Osteocyte (in vitro differentiated cells): ENCODE measurements around the gene ALDH3A1. TPM values are rescaled to one million over a fixed set of nuclear protein-coding genes. Genes with fewer than 3 reads are reported as not detected.

ENCODE experiments used
- DNase-seq: peaks from one replicate; pipeline ENCODE4 v3.0.0; 2021; ENCODE audit warnings: mixed read lengths; ENCODE audit not compliant: unreplicated experiment; ENCODE audit errors: extremely low spot score
- H3K27ac Mint-ChIP-seq: one replicate; pipeline ENCODE4 v1.8.0; 2021; ENCODE audit warnings: mild to moderate bottlenecking, mixed read lengths; ENCODE audit not compliant: unreplicated experiment
- H3K27me3 Mint-ChIP-seq: one replicate; pipeline ENCODE4 v1.8.0; 2021; ENCODE audit warnings: mixed read lengths; ENCODE audit not compliant: unreplicated experiment
- H3K36me3 Mint-ChIP-seq: one replicate; pipeline ENCODE4 v1.8.0; 2021; ENCODE audit warnings: mixed read lengths; ENCODE audit not compliant: unreplicated experiment
- H3K4me1 Mint-ChIP-seq: one replicate; pipeline ENCODE4 v1.8.0; 2021; ENCODE audit warnings: mixed read lengths; ENCODE audit not compliant: unreplicated experiment
- H3K4me3 Mint-ChIP-seq: one replicate; pipeline ENCODE4 v1.8.0; 2021; ENCODE audit warnings: mild to moderate bottlenecking, moderate library complexity, mixed read lengths; ENCODE audit not compliant: unreplicated experiment
- H3K9me3 Mint-ChIP-seq: one replicate; pipeline ENCODE4 v1.8.0; 2021; ENCODE audit warnings: mixed read lengths; ENCODE audit not compliant: unreplicated experiment
- CTCF ChIP-seq: fragments of 200-600 bp; sonication (generic); IDR thresholded peaks from 2 replicates; pipeline ENCODE4 v1.5.0; 2021; ENCODE audit warnings: antibody characterized with exemption, mild to moderate bottlenecking, moderate library complexity
- total RNA-seq: library from RNA; stranded (reverse); gene quantifications from 2 replicates; pipeline ENCODE4 v1.2.1, GENCODE V29; 2021

ALDH3A1 gene
- total RNA-seq, 1 donor from 2014 or later = 1.6 TPM

GRCh38 chr17:19716108-19717030 lies 31.7 kb downstream of the ALDH3A1 start, which contains the start of gene SLC47A2:
Gene SLC47A2 (minus strand): TSS chr17:19716584. CDS start chr17:19716555, 29 bp downstream.
- no peak for TF ChIP-seq CTCF
- Mint-ChIP-seq H3K36me3 (no peaks in the 10 kb centered on the region), H3K4me1 (peaks cover 19% of the 10 kb centered on the region), H3K4me3 (no peak within 1 kb of the TSS), H3K9me3 (no peaks in the 10 kb centered on the region), H3K27me3 (no peaks in the 10 kb centered on the region), H3K27ac (no peak within 1 kb of the TSS)
- DNase-seq = no peak

- H3K4me1 Mint-ChIP-seq = peaks cover 5% of the 10 kb centered on the region
- no peaks in the 10 kb centered on the region for H3K27me3 Mint-ChIP-seq
- no peak for DNase-seq
These were observed 33.3 kb downstream of the ALDH3A1 start for GRCh38 chr17:19714542-19715411.

GRCh38 chr17:19713901-19714361 lies 34.2 kb downstream of the ALDH3A1 start:
- H3K27me3 Mint-ChIP-seq = no peaks in the 10 kb centered on the region
- H3K36me3 Mint-ChIP-seq = no peaks in the 10 kb centered on the region
- no peak for TF ChIP-seq CTCF
- no peak overlapping the region for H3K4me3 Mint-ChIP-seq
- H3K9me3 Mint-ChIP-seq = no peaks in the 10 kb centered on the region
- no peak overlapping the region for H3K27ac Mint-ChIP-seq
- no peak for DNase-seq
- H3K4me1 Mint-ChIP-seq = peaks cover 4% of the 10 kb centered on the region

More at GRCh38 chr17:19714542-19715411, 33.3 kb downstream of the ALDH3A1 start:
- Mint-ChIP-seq H3K4me3 (no peak overlapping the region), H3K36me3 (no peaks in the 10 kb centered on the region), H3K9me3 (no peaks in the 10 kb centered on the region), H3K27ac (no peak overlapping the region)
- no peak for TF ChIP-seq CTCF

- Mint-ChIP-seq H3K27ac (no peak overlapping the region), H3K27me3 (no peaks in the 10 kb centered on the region), H3K4me1 (peaks cover 4% of the 10 kb centered on the region), H3K36me3 (no peaks in the 10 kb centered on the region), H3K9me3 (no peaks in the 10 kb centered on the region), H3K4me3 (no peak overlapping the region)
- no peak for DNase-seq
- TF ChIP-seq CTCF = no peak
These were observed 34.6 kb downstream of the ALDH3A1 start for GRCh38 chr17:19713462-19713861.
